Activated CD4-positive, alpha-beta T cell treated with anti-CD3 and anti-CD28 coated beads for 24 hours (primary cell): ENCODE data around the gene OXGR1.
A peak's percentile ranks its signal among the peaks of the same experiment; 100 is the strongest.
"Not testable (repeated sequence)": the region's sequence is repeated elsewhere in the genome, so short reads cannot be mapped to it uniquely, and the experiment has no call there.

Experiments used
- DNase-seq, 2 donors: peaks; one replicate each; pipeline ENCODE4 v3.0.0-alpha.2; 2020; ENCODE audit warnings: low read depth in 2 of 2

OXGR1 gene

GRCh38 chr13:96994017-96994857 lies at the start of gene OXGR1:
Gene OXGR1 (minus strand): TSS chr13:96994476. CDS start chr13:96987759, 6,717 bp downstream.
- DNase-seq: no peak

DNA sequence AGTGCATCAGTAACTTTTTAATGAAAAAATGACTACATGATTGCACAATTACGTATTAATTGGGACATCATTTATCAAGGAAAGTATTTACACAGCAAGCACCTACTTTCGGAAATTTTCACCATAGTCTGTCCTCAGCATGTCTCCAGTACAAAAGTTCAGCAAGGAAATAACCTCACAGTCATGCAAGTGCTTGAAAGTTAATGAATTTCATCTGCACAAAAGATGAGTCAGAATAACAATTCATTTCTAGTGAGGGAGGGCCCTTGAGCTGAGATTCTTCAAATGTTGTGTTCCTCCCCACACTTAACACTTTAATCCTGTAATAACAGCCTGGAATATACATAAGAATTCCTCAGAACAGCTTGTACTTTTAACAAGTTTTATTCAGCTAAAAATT lies 49.0 kb upstream of the OXGR1 start:
- no peak for DNase-seq

DNA sequence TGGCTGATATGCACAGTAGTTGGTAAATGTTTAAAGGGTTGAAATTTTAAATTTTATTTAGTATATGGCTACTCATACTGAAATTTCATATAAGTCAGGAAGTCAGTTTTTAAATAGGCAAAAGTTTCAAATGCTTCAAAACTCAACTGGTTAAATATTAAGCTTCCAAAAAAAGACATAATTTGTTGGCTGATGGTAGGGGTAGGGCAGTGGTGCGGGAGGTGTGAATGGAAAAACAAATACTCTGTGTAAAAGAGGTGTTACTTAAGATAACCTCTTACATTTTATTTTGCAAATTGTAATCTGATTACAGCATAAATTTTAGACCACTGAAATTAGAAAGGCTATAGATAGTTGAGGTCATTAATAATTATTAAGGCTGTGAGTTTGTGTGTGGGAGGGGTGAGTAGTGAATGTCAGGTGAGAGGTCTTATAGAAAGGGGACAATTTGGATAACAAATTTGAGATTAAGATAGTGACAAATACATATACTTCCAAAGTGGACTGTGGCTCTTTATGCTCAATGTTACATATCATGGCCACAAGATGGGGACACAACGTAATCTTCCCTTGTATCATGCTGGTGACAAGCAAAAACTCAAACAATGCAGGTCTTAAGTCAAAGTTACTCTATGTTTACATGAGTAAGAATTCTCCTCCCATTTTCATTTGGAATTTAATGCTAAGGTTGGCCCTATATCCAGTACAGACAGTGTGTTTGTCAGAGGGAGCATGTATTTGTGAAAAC lies 36.6 kb upstream of the OXGR1 start:
- DNase-seq: no peak

DNA sequence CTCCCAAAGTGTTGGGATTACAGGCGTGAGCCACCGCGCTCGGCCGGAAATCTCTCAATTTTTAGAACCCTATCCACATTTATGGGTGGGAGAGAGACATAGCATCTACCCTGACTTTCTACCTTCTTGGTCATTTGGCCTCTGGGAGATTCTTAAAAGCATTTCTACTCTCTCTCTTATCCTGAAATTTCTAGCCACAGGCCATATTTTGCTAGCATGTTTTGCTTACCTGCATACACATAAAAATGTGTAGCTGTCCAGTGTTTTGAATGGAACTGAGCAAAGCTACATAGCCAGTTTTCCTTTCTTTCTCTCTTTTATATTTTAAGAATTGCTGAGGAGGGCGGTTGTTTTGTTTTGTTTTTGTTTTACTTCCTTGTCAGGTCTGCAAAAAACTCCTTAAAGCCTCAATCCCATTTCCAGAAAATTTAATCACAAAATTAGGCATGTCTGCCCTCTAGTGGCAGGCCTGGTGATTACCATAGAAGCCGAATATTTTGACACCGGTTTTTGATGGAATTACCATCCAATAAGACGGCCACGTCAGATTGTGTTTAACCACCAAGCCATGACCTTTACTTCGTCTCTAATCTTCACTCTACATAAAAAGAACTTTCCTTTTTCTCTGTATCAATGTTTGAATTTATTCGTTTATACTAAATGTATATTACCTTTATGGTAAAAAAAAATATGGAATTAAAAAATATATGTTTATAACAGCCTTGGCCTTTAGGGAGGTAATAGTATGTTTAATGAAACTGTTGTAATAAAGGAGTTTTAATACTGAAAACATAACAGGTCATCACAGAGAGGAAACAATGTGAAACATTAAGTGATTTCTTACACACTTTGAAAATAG lies 34.4 kb upstream of the OXGR1 start:
- peak; percentile 25 to 27 for DNase-seq

GRCh38 chr13:97027162-97027554 lies 32.9 kb upstream of the OXGR1 start:
- DNase-seq: no peak

DNA sequence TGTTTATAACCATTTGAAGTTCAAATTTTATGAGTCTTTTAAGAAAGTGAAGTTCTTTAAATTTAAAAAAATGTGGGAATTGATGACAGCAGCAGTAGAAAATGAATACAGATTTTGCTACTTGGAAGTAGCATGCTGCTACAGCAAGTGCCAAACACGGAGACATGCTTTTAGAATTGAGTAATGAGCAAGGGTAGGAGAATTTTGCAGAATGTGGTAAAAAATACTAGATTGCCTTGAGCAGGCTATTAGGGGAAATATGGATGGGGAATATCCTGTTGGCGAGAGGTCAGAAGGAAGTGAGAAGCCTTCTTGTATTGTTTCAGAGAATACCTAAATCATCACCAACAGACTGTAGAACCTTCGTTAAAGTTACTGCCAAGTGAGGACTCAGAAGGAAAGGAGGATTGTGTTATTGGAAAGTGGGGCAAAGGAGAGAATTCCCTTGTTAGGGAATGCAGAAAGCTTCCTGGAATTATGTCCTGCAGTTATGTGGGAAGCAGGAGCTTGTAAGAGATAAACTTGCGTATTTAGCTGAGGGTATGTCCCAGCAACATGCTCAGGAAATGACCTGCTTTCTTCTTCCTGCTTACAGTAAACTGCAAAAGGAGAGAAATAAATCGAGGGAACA lies 32.4 kb upstream of the OXGR1 start:
- no peak for DNase-seq

DNA sequence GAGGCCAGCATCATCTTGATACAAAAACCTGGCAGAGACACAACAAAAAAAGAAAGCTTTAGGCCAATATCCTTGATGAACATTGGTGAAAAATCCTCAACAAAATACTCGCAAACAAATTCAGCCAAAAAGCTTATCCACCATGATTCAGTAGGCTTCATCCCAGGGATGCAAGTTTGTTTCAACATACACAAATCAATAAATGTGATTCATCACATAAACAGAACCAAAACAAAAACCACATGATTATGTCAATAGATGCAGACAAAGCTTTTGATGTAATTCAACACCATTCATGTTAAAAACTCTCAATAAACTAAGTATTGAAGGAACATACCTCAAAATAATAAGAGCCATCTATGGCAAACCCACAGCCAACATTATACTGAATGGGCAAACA lies 29.5 kb upstream of the OXGR1 start:
- DNase-seq: not testable (repeated sequence)

DNA sequence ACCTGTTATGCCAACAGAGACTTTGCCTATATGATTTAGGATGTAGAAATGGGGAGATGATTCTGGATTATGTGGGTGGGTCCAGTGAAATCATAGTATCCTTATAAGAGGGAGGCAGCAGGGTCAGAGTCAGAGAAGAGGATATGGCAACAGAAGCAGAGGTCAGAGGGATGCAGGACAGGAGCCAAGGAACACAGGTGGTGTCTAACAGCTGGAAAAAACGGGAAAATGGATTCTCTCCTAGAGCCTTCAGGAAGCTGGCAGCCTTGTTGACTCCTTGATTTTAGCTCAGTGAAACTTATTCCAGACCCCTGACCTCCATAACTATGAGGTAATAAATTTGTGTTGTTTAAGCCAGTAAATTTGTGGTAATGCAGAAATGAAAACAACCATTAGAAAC lies 28.8 kb upstream of the OXGR1 start:
- no peak for DNase-seq

- DNase-seq: no peak
Observed at GRCh38 chr13:97021241-97021640, 27.0 kb upstream of the OXGR1 start.

GRCh38 chr13:97020689-97021240 lies 26.5 kb upstream of the OXGR1 start:
- no peak for DNase-seq

DNA sequence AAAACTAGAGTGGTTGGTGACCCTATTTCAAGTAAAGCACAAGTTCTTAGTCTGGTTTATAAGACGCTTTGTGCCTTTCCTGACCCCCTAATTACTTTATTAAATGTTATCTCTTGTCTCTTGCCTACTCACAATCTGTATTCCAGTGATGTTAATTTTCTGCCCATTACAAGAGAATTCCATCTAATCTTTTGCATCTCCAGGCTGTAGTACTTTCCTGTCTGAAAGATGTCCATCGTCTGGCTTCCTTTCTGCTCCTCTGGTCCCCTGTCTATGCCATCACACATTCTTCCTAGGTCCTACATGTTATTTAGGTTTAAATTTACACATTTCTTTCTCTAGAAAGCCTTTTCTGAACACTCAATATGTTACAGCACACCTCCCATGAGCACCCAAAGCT lies 25.9 kb upstream of the OXGR1 start:
- DNase-seq: no peak

DNA sequence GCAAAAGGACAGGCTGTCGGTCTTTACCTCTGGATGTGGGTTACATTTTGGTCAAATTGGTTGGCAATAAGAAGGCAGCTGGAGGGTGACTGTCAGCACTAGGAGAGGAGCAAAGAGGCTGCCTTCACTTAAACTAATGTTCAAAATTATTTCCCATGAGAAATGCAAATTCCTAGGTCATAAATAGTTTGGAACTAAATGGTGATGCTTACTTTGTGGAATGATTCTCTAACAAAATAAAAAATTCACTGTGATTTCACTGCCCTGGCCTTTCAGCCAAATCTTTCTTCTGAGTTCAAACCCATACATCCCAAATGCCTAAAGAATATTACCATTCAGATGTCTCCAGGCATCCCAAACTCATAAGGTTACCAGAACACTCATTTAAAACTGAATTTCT lies 25.0 kb upstream of the OXGR1 start:
- DNase-seq: no peak

- DNase-seq: peak; percentile 6 to 19
Observed at GRCh38 chr13:97018029-97018819, 23.9 kb upstream of the OXGR1 start.

GRCh38 chr13:97017322-97017721 lies 23.0 kb upstream of the OXGR1 start:
- DNase-seq: no peak

- no peak for DNase-seq
Observed at GRCh38 chr13:97015661-97016350, 21.5 kb upstream of the OXGR1 start.

- no peak for DNase-seq
Observed at GRCh38 chr13:97012251-97013048, 18.2 kb upstream of the OXGR1 start.

DNA sequence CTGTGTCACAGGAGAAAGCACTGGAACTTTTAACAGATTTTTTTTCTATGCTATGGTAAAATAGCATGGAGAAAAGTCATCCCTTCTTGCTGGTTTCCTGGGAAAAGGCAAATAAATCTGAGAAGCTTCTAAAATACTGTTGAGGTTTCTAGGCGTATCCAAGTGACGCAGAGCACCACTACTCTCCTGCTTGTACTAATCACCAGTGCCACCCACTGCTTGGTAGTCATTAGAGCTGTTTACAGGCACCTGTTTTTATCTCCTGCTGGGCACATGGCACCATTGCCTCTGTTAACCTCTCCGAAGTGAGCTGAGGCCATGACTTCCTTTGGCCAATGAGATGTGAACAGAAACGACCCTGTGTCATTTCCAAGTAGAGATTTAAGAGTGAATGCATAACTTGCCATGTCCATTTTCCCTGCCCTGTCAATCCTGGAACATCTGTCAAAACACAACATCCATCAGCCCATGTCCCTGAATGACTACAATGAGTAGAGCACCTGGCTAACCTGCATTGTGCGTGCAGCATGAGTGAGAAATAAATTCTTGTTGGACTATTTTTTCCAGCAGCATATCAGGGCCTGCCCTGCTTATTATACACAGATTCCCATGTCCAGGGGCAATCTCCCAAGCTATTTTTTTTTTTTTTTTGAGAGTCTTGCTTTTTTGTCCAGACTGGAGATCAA lies 17.3 kb upstream of the OXGR1 start:
- no peak for DNase-seq

GRCh38 chr13:97008643-97009042 lies 14.4 kb upstream of the OXGR1 start:
- no peak for DNase-seq
